Tongue (tissue), 2 donors: ENCODE measurements around the gene CRY2. TPM values are rescaled to one million over a fixed set of nuclear protein-coding genes. Genes with fewer than 3 reads are reported as not detected.
"Not testable (repeated sequence)": the region's sequence is repeated elsewhere in the genome, so short reads cannot be mapped to it uniquely, and the experiment has no call there.

Experiments used
- DNase-seq: peaks from one replicate; pipeline ENCODE4 v3.0.0-alpha.2; 2015
- total RNA-seq: library from RNA; depleted of rRNA; stranded (reverse); fragments of >200 nt; gene quantifications from one replicate; pipeline ENCODE4 v1.2.3, GENCODE V29; 2014

CRY2 gene
- total RNA-seq, 1 donor from 2014 or later: 72.0 TPM

DNA sequence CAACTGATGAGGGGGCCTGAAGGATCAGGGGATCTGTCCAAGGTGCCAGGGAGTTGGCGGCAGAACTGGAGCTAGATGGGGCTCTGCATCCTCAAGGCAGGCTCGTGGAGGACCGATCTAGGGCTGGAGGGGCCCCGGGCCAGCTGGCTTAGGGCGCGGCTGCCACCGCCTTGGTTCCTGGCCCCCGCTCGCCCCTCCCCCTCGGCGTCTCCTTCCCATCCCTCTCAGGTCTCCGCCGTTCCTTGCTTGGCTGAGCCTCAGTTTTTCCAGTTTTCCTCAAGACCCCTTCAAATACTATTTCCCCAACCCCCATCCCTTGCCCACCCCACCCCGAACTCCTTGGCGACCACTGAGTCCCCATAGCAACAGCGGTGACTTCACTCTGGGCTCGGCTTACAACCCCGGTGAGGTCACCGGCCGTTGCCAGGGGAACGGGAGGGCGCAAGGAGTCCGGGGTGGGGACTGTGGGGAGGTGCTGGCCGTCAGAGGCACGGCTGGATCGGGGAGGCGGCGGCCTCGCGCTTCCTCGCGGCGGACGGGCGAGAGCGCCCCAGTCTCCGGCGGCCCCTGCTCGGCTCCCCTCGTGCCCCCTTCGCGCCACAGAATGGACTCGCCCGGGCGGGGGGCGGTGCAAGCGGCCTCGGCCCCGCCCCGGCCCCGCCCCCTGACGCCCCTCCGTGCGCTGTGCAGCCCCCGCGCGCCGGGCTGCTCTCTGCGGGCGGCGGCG, 52.3 kb downstream of the CRY2 start:
- peak; percentile 95 for DNase-seq

DNA sequence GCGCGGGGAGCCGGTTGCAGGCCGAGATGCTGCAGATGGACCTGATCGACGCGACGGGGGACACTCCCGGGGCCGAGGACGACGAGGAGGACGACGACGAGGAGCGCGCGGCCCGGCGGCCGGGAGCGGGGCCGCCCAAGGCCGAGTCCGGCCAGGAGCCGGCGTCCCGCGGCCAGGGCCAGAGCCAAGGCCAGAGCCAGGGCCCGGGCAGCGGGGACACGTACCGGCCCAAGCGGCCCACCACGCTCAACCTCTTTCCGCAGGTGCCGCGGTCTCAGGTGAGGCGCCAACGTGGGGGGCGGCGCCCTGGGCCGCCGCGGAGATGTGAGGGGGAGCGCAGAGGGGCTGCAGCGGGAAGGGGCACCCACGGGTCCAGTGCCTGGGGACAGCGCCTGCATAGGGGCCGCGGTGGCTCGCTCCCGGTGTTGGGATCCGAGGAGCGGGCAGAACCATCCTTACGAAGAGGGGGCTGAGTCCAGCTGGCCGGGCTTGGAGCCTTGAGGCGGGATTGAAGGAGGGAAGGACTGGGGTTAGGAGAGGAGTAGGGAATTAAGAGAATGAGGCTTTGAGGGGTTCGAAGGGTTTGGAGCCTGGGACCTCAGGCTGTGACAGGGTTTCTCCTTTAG, 53.0 kb downstream of the CRY2 start:
- not testable (repeated sequence) for DNase-seq

DNA sequence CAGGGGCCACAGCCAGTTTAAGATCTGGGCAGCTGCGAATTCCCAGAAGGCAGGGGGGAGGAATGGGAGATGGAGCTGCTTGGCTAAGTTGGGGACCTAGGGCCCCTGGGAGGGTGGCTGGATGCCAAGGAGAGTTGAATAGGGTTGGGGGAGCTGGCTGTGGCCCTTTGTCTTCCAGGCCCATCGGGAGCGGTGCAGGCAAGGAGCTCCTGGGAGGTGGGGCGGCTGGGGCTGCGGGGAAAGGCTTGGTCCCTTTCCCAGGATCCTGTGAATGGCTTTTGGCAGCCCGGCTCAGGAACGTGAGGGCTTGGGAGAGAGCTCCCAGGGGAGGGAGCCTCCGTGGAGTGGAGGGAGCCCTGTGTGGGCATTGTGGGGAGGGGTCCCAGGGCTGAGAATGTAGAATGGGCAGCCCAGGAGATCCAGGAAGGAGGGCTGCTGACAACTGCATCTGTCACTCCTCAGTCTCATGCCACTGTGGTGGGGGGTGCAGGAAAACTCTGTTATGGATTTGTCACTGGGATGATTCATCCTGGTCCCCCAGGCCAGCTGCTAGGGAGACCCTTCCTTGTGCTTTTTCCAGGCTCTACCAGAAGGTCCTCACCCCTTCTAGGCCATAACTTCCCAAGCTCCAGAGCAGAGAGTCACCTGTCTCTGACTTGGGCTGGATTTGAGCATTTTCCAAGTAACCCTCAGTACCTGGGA, 53.8 kb downstream of the CRY2 start:
- DNase-seq: no peak

DNA sequence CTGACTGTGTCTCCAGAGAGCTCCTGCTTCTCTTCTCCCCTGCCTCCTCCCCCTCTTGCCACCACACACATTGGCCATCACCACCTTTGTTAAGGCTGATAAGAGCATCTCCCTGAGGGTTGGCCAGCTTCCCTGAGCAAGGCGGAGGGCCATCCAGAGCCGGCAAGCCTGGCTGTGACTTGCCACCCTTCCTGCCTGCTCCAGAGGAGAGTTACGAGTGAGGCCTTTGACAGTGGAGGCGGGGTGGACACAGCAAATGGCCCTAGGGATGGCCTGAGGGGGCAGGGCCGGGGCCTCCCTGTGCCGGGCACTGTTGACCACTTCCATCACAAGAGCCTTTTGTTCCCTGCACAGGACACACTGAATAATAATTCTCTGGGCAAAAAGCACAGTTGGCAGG, 54.4 kb downstream of the CRY2 start:
- no peak for DNase-seq

DNA sequence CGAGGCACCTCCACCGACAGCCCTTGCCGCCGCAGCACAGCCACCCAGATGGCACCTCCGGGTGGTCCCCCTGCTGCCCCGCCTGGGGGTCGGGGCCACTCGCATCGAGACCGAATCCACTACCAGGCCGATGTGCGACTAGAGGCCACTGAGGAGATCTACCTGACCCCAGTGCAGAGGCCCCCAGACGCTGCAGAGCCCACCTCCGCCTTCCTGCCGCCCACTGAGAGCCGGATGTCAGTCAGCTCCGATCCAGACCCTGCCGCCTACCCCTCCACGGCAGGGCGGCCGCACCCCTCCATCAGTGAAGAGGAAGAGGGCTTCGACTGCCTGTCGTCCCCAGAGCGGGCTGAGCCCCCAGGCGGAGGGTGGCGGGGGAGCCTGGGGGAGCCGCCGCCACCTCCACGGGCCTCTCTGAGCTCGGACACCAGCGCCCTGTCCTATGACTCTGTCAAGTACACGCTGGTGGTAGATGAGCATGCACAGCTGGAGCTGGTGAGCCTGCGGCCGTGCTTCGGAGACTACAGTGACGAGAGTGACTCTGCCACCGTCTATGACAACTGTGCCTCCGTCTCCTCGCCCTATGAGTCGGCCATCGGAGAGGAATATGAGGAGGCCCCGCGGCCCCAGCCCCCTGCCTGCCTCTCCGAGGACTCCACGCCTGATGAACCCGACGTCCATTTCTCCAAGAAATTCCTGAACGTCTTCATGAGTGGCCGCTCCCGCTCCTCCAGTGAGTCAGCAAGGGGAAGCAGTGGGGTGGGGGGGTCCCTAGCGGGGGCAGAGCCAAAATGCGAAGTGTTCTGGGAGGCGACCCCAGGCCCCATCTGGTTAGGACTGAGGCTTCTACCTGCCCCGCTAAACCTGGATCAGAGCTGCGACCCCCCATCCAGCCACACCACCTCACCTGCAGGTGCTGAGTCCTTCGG, 55.4 kb downstream of the CRY2 start:
- DNase-seq: no peak

DNA sequence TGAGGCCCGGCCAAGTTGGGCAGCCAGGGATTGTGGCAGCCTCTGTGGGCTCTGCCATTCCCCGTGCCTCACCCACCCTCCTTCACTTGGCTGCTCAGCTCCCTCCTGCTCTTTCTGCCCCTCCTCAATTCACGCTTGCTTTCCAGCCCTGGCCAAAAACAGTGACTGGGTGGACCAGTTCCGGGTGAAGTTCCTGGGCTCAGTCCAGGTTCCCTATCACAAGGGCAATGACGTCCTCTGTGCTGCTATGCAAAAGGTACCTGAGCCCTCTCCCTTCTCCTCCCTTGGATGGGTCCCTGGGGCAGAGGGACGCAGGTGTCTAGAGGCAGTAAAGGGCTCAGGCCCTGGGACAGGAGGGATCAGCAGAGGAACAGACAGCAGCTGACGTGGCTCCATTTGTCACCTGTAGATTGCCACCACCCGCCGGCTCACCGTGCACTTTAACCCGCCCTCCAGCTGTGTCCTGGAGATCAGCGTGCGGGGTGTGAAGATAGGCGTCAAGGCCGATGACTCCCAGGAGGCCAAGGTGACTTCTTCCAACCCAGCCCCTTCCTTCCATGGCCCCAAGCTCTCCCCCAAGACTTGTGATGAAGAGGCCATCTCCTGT, 57.1 kb downstream of the CRY2 start:
- DNase-seq: no peak

DNA sequence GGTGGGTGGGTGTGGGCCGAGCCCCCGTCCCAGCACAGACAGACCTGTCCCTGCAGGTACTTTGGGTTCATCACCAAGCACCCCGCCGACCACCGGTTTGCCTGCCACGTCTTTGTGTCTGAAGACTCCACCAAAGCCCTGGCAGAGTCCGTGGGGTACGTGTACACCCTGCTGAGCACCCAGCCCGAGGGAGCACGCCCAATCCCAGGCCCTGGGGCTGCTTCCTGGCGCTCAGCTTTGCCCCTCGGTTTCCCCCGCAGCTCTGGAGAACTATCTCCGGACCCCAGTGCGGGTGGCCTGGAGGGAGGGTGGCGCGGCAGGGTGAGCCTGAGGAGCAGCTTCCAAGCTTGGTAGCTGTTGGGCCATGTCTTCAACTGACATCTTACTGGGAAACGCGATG, 57.8 kb downstream of the CRY2 start:
- DNase-seq: no peak

DNA sequence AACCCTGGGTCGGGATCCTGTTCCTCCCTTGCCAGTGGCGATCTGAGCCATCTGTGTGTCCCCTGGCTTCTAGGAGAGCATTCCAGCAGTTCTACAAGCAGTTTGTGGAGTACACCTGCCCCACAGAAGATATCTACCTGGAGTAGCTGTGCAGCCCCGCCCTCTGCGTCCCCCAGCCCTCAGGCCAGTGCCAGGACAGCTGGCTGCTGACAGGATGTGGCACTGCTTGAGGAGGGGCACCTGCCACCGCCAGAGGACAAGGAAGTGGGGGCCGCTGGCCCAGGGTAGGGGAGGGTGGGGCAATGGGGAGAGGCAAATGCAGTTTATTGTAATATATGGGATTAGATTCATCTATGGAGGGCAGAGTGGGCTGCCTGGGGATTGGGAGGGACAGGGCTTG, 58.3 kb downstream of the CRY2 start:
- DNase-seq: not testable (repeated sequence)

DNA sequence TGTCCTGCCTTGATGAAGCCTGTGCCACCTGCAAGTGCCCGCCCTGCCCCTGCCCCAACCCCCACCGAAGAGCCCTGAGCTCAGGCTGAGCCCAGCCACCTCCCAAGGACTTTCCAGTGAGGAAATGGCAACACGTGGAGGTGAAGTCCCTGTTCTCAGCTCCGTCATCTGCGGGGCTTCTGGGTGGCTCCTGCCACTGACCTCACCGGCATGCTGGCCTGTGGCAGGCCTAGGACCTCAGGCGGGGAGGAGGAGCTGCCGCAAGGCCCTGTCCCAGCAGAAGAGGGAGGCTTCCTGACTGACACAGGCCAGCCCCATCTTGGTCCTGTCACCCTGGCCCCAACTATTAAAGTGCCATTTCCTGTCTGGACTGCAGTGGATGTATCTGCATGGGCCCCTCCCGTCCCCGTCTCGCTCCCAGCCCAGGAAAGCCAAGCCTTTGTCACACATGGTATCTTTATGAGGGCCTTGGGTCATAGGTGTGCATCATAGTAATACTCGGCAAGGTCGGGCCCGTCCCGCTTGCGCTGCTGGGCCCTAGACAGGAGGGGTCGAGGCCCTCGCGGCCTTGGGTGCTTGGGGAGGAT, 58.9 kb downstream of the CRY2 start:
- no peak for DNase-seq

DNA sequence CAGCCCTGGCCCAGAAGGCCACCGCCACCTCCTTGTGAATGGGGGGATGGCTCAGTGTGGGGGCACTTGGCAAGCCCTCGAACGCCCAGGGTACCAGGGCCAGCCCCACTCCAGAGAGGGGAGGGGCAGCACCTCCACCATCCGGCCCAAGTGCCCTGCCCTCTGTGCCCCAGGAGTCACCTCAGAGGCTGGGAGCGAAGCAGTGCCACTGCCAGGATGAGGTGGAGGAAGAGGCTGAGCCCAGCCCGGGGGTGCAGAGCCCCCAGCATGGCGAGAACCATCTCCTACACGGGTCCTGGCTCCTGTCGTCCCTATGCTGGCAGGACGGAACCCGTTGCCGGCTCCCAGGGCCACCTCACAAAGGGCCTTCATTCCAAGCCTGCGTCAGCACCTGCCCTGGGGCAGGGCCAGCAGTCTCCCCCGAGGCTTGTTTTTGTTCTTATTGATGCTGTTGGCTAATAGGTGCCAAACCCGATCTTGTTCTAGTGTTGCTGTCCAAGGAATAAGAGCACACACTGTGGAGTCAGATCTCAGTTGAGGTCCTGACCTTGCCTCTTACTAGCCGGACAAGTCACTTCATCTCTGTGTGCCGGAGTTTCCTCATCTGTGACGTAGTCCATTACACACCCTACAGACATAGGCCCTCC, 59.8 kb downstream of the CRY2 start, which contains the start of gene FREY1:
TSS of gene FREY1 (minus strand) at position 307 of the 647 bp plus-strand sequence. CDS start at position 281, 26 bp downstream.
- no peak for DNase-seq

DNA sequence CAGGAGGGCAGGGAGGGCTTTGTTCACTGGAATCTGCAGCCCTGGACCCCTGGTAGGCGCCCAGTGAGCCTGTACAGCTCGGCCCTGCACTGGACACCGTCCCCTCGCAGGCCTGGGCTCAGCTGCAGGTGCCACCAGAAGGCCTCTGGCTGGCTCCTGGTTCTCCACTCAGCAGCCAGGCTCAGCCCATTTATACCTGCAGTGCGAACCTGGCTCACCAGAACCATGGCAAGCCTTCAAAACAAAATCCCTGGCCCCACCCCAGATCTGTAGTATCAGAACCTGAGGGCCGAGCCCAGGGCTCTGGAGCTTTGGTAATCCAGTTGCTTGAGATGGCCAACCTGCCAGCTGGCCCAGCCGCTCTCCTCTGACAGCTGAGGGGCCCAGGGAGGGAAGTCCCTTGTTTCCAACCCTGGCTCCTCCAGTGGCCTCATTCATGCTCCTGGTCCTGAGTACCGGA, 60.7 kb downstream of the CRY2 start:
- DNase-seq: peak; percentile 76

DNA sequence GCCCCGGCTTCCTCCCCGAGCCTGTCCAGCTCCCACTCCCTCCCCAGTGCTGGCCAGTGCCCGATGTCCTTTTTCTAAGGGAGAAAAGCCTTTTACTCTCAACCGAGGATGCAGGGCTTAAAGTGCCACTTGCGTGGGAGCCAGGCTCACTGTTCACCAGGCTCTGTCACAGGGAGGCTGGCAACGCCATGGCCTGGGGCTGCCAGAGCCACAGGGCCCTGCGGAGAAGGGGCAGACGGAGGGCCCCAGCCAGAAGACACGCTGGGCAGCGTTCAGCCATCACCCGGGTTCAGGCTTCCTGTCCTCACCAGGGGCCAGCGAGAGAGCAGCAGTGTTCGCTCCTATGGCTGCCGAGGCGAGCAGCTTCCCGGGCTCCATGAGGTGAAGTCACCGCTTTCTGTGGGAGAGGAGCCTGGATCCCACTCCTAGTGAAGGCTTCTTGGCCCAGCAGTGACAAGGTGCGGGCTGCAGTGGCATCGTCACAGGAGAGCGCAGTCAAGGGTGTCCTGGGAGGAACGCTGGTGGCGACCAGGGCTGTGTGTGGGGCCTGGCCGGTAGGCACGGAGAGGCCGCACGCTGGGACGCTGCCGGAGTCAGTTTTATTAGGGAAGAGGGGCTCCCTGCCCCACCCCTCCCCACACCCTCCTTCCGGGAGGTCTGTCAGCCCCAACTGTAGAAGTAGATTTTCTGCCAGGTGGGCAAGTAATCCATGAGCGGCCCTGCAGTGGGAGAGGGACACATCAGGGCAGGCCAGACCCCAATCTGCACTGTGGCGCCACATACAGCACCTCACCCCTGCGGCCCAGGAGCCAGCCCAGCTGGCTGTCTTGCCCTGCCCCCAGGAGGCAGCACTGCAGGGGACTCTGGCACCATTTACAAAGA, 62.6 kb downstream of the CRY2 start:
- DNase-seq: no peak

DNA sequence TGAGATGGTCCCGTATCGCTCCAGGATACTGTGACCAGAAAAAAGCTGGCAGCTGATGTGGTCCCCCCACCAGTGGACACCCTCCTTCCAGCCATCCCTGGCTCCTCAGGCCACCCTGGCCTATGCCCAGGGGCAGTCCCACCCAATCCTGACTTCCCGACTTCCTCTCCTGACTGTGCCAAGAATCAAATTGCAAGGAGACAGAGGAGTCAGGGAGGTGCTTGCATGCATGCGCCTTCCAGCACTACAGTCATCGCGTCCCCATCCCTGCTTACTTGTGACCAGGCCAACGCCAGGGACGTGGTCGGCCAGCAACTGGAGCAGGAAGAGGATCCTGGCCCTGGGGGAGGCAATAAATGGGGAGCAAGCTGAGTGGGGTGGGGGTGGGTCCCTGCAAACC, 63.3 kb downstream of the CRY2 start:
- no peak for DNase-seq

DNA sequence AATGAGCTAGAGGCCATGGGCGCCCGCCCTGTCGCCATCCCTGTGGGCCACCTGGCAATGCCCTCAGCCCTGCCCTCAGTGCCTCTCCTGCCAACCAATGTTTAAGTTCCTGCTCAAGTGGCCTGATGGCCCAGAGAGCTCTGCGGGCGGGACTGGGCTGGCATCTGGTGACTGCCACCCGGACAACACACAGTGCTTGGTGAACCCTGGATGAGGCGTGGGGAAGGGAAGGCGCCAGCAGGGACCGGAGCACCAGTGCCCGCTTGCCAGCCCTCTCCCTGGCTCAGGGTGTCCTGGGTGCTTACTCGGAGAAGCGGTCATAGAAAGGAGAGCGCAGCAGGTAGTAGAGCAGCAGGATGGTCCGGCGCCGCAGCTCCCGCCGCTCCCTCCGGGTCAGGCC, 66.2 kb downstream of the CRY2 start:
- no peak for DNase-seq

DNA sequence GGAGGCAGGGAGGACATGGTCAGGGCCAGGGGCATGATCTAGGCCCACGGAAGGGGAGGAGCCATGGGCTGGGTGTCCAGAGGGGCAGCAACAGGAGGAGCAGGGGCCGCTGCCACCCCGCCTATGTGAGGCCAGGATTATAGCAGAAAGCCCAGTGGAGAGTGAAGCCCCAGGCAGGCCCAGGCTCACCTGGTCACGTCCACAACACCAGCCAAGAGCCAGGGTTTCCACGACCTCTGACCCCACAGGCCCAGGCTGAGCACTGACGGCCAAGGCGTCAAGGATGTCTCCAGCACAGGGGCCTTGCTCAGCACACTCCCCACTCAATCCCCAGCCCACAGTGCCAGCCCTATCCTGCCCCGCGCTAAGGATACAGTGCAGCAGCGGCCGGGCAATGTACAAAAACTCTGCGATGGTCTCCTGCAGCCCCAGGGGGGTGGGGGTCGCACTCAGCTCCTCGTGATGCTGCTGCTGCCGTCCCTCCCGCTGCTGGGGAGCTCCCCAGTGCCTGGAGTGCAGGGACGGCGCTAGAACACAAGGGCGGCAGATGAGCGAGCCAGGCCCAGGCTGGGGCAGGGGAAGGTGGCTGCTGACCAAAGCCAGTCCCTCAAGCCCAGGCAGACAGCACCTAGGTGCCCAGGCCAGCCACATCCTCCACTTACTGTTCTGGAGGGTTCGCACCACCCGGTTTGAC, 66.8 kb downstream of the CRY2 start:
- DNase-seq: no peak

DNA sequence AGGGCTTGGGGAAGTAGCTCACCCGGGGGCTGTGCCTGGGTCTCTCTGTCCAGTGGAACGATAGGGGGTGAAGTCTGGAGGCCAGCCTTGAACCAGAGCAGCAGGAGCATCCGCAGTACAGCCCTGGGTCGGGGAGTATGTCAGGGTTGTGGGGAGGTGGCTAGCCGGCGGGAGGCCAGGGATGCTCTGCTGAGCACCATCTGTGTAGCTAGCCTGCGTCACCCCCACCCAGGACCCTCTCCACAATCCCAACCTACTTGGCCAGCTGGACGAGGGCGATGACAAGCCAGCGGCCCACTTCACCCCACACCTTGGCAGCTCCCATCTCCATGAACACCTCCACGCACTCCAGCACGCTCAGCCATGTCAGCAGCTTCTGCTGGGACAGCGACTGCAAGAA, 68.2 kb downstream of the CRY2 start:
- DNase-seq: no peak

DNA sequence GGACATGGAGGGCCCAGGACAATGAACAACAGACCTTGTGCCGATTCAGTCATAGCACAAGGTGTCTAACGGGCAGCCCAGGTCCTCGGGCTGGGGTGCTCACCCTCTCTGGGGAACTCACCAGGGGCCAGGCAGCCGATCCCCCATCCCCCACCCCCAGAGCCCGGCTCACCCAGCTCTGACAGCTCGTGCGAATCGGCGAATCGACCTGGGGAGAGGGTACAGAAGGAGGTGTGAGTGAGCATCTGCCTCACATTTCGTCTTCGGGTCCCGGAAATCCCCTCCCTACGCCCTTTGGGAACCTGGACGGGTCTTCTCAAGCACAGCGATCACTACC, 70.0 kb downstream of the CRY2 start:
- DNase-seq: no peak

DNA sequence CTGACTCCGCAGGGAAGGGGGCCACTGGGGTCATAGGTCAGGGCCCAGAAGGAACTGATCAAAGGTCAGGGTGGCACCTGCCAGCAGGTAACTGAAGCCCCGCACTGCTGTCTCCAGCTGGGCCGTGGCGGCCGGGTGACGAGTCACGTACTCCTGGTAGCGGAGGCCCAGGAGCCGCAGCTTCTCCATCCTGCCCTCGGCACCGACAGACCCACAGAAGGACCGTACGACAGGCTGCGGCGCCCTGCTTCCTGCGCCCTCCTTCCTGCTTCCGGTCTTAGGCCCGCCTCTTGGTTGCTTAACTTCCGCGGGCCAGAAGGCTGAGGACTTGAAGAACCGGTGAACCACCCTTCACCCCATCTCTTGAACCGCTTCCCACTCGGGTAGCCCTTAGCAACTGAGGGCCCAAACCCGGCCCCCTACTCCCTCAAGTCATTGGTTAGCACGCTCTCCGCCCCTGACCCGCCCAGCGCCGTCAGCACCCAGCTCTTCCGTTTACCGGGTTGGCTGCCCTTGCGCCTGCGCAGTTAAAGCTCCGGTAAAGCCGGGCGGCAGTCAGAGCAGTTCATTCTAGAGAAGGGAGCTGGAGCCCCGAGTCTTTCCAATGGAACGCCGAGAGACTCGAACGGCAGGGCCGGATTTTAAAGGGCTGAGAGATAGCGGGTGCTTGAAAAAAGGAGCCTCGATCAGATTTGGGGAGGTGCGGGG, 70.5 kb downstream of the CRY2 start, which contains the start of gene PEX16:
TSS of gene PEX16 (minus strand) at position 255 of the 708 bp plus-strand sequence. CDS start at position 189, 66 bp downstream.
- DNase-seq: peak; percentile 99
